Measurements from ENCODE around the gene NALCN.
"Not testable (repeated sequence)": the region's sequence is repeated elsewhere in the genome, so short reads cannot be mapped to it uniquely, and the experiment has no call there.

NALCN gene

GRCh38 chr13:101327871-101328270, 88.4 kb downstream of the NALCN start:
- no peak overlapping the region for H3K9ac ChIP-seq (ENCODE audit: low read depth, low read length)
- no peaks in the 10 kb centered on the region for H3K27me3 ChIP-seq (ENCODE audit: control insufficient read depth, insufficient read depth, low read length)
- H3K36me3 ChIP-seq (ENCODE audit: insufficient read depth, low read length), result no peaks in the 10 kb centered on the region
- H3K4me3 ChIP-seq (ENCODE audit: low read length), result no peak overlapping the region
- H3K4me2 ChIP-seq (ENCODE audit: low read length), result no peak overlapping the region
- no peaks in the 10 kb centered on the region for H3K9me3 ChIP-seq (replicated peaks; ENCODE audit: low read length)
- H3K4me1 ChIP-seq (ENCODE audit: control insufficient read depth, insufficient read depth, low read length), result no peaks in the 10 kb centered on the region

GRCh38 chr13:101326710-101327109, 89.6 kb downstream of the NALCN start:
- Histone ChIP-seq H3K9ac (ENCODE audit: low read depth, low read length) (no peak overlapping the region), H3K4me1 (ENCODE audit: control insufficient read depth, insufficient read depth, low read length) (no peaks in the 10 kb centered on the region), H3K27me3 (ENCODE audit: control insufficient read depth, insufficient read depth, low read length) (no peaks in the 10 kb centered on the region), H3K36me3 (ENCODE audit: insufficient read depth, low read length) (no peaks in the 10 kb centered on the region), H3K4me3 (ENCODE audit: low read length) (no peak overlapping the region), H3K9me3 (replicated peaks; ENCODE audit: low read length) (no peaks in the 10 kb centered on the region), H3K4me2 (ENCODE audit: low read length) (no peak overlapping the region)

DNA sequence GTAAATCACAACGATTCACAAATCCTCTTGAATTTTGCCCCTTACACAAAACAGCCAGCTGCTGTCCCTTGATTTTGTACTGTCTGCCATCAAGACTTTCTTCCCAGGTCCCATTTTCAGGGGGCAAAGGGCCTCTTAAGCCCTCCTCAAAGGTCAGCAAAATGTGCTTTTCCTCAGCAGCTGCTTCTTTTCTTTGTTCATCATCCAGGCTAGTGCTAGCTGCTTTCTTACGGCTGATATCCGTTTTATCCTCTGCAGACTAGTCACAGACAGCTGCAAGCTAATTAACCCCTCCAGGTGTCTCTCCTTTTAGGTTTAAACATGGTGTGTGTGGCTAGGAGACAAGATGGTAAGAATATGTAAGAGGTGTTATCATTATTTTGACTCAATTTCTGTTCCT, 90.9 kb downstream of the NALCN start:
- H3K4me3 ChIP-seq (ENCODE audit: low read length), result no peak overlapping the region
- H3K27me3 ChIP-seq (ENCODE audit: control insufficient read depth, insufficient read depth, low read length), result no peaks in the 10 kb centered on the region
- H3K4me2 ChIP-seq (ENCODE audit: low read length), result no peak overlapping the region
- no peaks in the 10 kb centered on the region for H3K36me3 ChIP-seq (ENCODE audit: insufficient read depth, low read length)
- H3K9ac ChIP-seq (ENCODE audit: low read depth, low read length), result no peak overlapping the region
- H3K4me1 ChIP-seq (ENCODE audit: control insufficient read depth, insufficient read depth, low read length), result no peaks in the 10 kb centered on the region
- H3K9me3 ChIP-seq (replicated peaks; ENCODE audit: low read length), result no peaks in the 10 kb centered on the region

- no peak overlapping the region for H3K4me2 ChIP-seq (ENCODE audit: low read length)
- H3K4me3 ChIP-seq (ENCODE audit: low read length), result no peak overlapping the region
- no peaks in the 10 kb centered on the region for H3K9me3 ChIP-seq (replicated peaks; ENCODE audit: low read length)
- H3K36me3 ChIP-seq (ENCODE audit: insufficient read depth, low read length), result no peaks in the 10 kb centered on the region
- H3K4me1 ChIP-seq (ENCODE audit: control insufficient read depth, insufficient read depth, low read length), result no peaks in the 10 kb centered on the region
- H3K27me3 ChIP-seq (ENCODE audit: control insufficient read depth, insufficient read depth, low read length), result no peaks in the 10 kb centered on the region
- H3K9ac ChIP-seq (ENCODE audit: low read depth, low read length), result no peak overlapping the region
Measured at GRCh38 chr13:101323601-101324000, 92.7 kb downstream of the NALCN start.

GRCh38 chr13:101317986-101318523, 98.3 kb downstream of the NALCN start:
- Histone ChIP-seq H3K9me3 (replicated peaks; ENCODE audit: low read length) (no peaks in the 10 kb centered on the region), H3K4me2 (ENCODE audit: low read length) (no peak overlapping the region), H3K4me1 (ENCODE audit: control insufficient read depth, insufficient read depth, low read length) (no peaks in the 10 kb centered on the region), H3K36me3 (ENCODE audit: insufficient read depth, low read length) (no peaks in the 10 kb centered on the region), H3K27me3 (ENCODE audit: control insufficient read depth, insufficient read depth, low read length) (no peaks in the 10 kb centered on the region), H3K9ac (ENCODE audit: low read depth, low read length) (no peak overlapping the region), H3K4me3 (ENCODE audit: low read length) (no peak overlapping the region)

GRCh38 chr13:101313479-101313878, 102.8 kb downstream of the NALCN start:
- not testable (repeated sequence) for H3K4me2 ChIP-seq (ENCODE audit: low read length); H3K9me3 ChIP-seq (replicated peaks; ENCODE audit: low read length); H3K36me3 ChIP-seq (ENCODE audit: insufficient read depth, low read length); H3K27me3 ChIP-seq (ENCODE audit: control insufficient read depth, insufficient read depth, low read length); H3K4me3 ChIP-seq (ENCODE audit: low read length); H3K9ac ChIP-seq (ENCODE audit: low read depth, low read length)
- H3K4me1 ChIP-seq (ENCODE audit: control insufficient read depth, insufficient read depth, low read length), result peaks cover 18% of the 10 kb centered on the region

DNA sequence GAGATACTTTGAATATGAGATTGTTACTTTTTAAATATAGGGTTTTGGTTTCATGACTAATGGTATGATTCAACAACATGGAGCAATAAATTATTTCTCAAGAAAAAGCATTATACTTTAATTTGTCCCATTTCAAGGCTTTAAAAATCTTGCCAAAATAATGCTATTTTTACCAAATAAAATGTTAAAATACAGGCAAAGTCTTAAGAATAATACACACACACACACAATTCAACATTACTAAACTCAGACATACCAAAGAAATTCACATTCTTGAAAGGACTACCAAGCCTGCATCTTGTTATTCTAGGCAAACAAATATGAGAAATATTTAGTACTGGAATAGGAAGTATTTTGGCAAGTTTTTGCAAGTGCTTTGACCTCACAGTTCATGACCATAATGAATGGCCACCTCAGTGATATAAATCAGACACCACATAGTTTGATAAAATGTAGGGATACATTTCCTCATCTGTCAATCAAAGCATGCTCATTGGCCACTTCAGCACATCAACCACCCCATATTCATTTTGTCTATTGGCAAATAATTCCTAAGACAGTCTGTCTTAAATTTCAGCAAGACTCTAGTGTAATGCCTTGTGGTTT, 107.2 kb downstream of the NALCN start:
- Histone ChIP-seq H3K36me3 (ENCODE audit: insufficient read depth, low read length) (no peaks in the 10 kb centered on the region), H3K4me3 (ENCODE audit: low read length) (no peak overlapping the region), H3K4me1 (ENCODE audit: control insufficient read depth, insufficient read depth, low read length) (peaks cover 46% of the 10 kb centered on the region), H3K27me3 (ENCODE audit: control insufficient read depth, insufficient read depth, low read length) (no peaks in the 10 kb centered on the region), H3K4me2 (ENCODE audit: low read length) (peak overlapping the region; percentile 53), H3K9me3 (replicated peaks; ENCODE audit: low read length) (no peaks in the 10 kb centered on the region), H3K9ac (ENCODE audit: low read depth, low read length) (peak overlapping the region; percentile 68)

DNA sequence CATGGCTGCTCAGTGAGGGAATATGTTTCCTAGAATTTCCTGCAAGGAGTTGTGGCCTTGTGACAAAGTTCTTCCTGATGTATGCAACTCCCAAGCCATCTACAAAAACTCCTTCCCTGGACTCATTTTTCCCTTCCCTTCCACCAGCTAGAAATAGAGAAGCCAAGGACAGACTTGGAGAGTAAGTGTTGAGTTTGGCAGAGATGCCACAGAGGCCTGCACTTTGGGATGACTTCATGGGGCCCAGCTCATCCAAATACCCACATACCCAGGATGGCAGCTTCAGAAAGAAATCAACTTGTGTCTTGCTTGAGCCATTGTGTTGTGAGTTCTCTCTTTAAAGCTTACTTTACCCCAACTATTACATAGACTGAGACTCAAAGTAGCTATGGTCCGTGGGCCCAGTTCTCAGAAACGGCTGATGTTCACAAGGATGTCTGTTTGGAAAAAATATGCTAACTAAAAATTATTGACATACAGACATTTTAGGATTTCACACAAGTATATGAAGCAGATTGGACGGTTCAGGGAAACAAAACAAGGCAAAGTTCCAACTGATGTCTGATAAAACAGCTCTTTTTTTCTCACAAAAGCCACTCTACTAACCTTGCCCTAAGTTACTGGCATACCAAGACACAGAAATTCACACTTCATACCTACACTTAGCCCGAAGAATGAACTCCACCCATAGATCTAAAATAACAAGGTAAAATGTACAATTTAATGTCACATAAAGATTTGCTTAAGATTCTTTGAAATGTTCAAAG, 107.9 kb downstream of the NALCN start:
- Histone ChIP-seq H3K9me3 (replicated peaks; ENCODE audit: low read length) (no peaks in the 10 kb centered on the region), H3K36me3 (ENCODE audit: insufficient read depth, low read length) (no peaks in the 10 kb centered on the region), H3K4me1 (ENCODE audit: control insufficient read depth, insufficient read depth, low read length) (peaks cover 50% of the 10 kb centered on the region), H3K4me3 (ENCODE audit: low read length) (peak overlapping the region; percentile 23), H3K27me3 (ENCODE audit: control insufficient read depth, insufficient read depth, low read length) (no peaks in the 10 kb centered on the region), H3K9ac (ENCODE audit: low read depth, low read length) (peak overlapping the region; percentile 68), H3K4me2 (ENCODE audit: low read length) (peak overlapping the region; percentile 53)

- Histone ChIP-seq H3K9me3 (replicated peaks; ENCODE audit: low read length) (no peaks in the 10 kb centered on the region), H3K4me1 (ENCODE audit: control insufficient read depth, insufficient read depth, low read length) (peaks cover 53% of the 10 kb centered on the region), H3K9ac (ENCODE audit: low read depth, low read length) (peak overlapping the region; percentile 68), H3K4me3 (ENCODE audit: low read length) (no peak overlapping the region), H3K36me3 (ENCODE audit: insufficient read depth, low read length) (no peaks in the 10 kb centered on the region), H3K4me2 (ENCODE audit: low read length) (peak overlapping the region; percentile 2), H3K27me3 (ENCODE audit: control insufficient read depth, insufficient read depth, low read length) (no peaks in the 10 kb centered on the region)
Measured at GRCh38 chr13:101307181-101307701, 109.1 kb downstream of the NALCN start.

GRCh38 chr13:101306773-101307172, 109.5 kb downstream of the NALCN start:
- H3K4me3 ChIP-seq (ENCODE audit: low read length), result no peak overlapping the region
- peaks cover 53% of the 10 kb centered on the region for H3K4me1 ChIP-seq (ENCODE audit: control insufficient read depth, insufficient read depth, low read length)
- no peaks in the 10 kb centered on the region for H3K9me3 ChIP-seq (replicated peaks; ENCODE audit: low read length)
- H3K9ac ChIP-seq (ENCODE audit: low read depth, low read length), result peak overlapping the region; percentile 68
- H3K27me3 ChIP-seq (ENCODE audit: control insufficient read depth, insufficient read depth, low read length), result no peaks in the 10 kb centered on the region
- H3K36me3 ChIP-seq (ENCODE audit: insufficient read depth, low read length), result no peaks in the 10 kb centered on the region
- peak overlapping the region; percentile 2 for H3K4me2 ChIP-seq (ENCODE audit: low read length)

DNA sequence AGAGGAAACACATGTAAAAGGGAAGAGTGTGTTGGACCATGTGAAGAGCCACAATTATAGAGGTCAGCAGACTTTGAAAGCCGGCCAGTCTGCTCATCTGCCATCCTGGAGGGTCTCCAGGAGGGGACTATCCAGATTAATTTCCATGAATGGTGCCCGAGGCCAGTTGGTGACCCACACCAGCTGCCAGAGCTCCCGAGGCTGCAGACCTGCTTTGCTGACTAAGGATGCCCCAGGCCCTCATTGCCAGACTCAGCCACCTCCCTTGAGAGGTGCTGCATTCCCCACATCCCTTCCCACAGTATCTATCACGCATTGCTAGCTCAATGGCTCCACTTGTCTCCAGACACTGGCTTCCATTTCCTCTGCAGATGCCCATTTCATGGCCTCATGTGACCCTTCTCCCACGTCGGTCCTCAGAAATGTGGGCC, 110.3 kb downstream of the NALCN start:
- no peak overlapping the region for H3K9ac ChIP-seq (ENCODE audit: low read depth, low read length)
- no peak overlapping the region for H3K4me3 ChIP-seq (ENCODE audit: low read length)
- H3K4me2 ChIP-seq (ENCODE audit: low read length), result no peak overlapping the region
- H3K4me1 ChIP-seq (ENCODE audit: control insufficient read depth, insufficient read depth, low read length), result peaks cover 53% of the 10 kb centered on the region
- H3K27me3 ChIP-seq (ENCODE audit: control insufficient read depth, insufficient read depth, low read length), result no peaks in the 10 kb centered on the region
- no peaks in the 10 kb centered on the region for H3K9me3 ChIP-seq (replicated peaks; ENCODE audit: low read length)
- no peaks in the 10 kb centered on the region for H3K36me3 ChIP-seq (ENCODE audit: insufficient read depth, low read length)
